K562 (cell line): ENCODE results near the gene KDF1. TPM values are rescaled to one million over a fixed set of nuclear protein-coding genes. Genes with fewer than 3 reads are reported as not detected.

Experiments used
- ATAC-seq: fragments of 200-7000 bp; cut with Tn5 transposase; 3 replicates; pipeline ENCODE4 v1.9.1; 2020; ENCODE audit warnings: moderate library complexity
- BruUV-seq: library from RNA; stranded (reverse); fragments of 400-500 nt; replicated peaks from 2 replicates; lab custom pipeline; 2021; lab: Mats Ljungman, UMichigan
- CTCF ChIA-PET: fragments of 300-600 bp; formaldehyde crosslinking; extraction: SDS; loops from one replicate; lab custom pipeline; 2021; ENCODE audit warnings: low intra/inter-chr PET ratio; lab: Yijun Ruan, JAX
- POLR2A ChIA-PET: fragments of 300-600, 350-650 bp; sonication (Branson Sonifier 250); formaldehyde crosslinking; extraction: SDS; loops from one replicate; lab custom pipeline; 2021; ENCODE audit warnings: antibody characterized with exemption, inconsistent platforms; lab: Yijun Ruan, JAX
- DNase-seq, 4 experiments: peaks; one replicate each; pipeline versions ENCODE4 v3.0.0 to v3.0.0-alpha.2; 2011 to 2018; ENCODE audit warnings: low spot score in 3 of 4, mixed read lengths in 3 of 4; ENCODE audit errors: extremely low read depth in 1 of 4
- FAIRE-seq: peaks from 2 replicates; lab custom pipeline; 2011; peaks lifted over from hg19 to GRCh38; lab: Jason Lieb, UNC
- H2AFZ ChIP-seq: 2 replicates; pipeline ENCODE4 v1.6.0; 2011; ENCODE audit warnings: low read depth, low read length, control low read depth, inconsistent platforms
- H3K27ac ChIP-seq: fragments of 200-600 bp; 3 replicates; pipeline ENCODE4 v1.8.0; 2011; ENCODE audit warnings: low read depth, mild to moderate bottlenecking, control low read depth, inconsistent platforms, low read length, moderate library complexity, mixed read lengths; ENCODE audit errors: extremely low read depth
- H3K27me3 ChIP-seq, 2 experiments: fragments of 300-600 bp in 1 of 2; 2 replicates in 1 of 2; 3 replicates in 1 of 2; pipeline versions ENCODE4 v1.6.0 to v1.8.0; 2011; ENCODE audit warnings: inconsistent platforms in 2 of 2, low read length in 2 of 2, mild to moderate bottlenecking in 1 of 2, mixed read lengths in 1 of 2, moderate library complexity in 1 of 2; ENCODE audit not compliant: control insufficient read depth in 2 of 2, insufficient read depth in 2 of 2
- H3K36me3 ChIP-seq: fragments of 300-600 bp; 3 replicates; pipeline ENCODE4 v1.8.0; 2011; ENCODE audit warnings: mild to moderate bottlenecking, low read length, inconsistent platforms; ENCODE audit not compliant: control insufficient read depth, insufficient read depth
- H3K4me1 ChIP-seq, 2 experiments: fragments of 200-600 bp in 1 of 2; replicated peaks in 1 of 2; 2 replicates in 1 of 2; 3 replicates in 1 of 2; pipeline versions ENCODE4 v1.5.1 to v1.8.0; 2011; ENCODE audit warnings: inconsistent platforms in 2 of 2, low read length in 2 of 2, mild to moderate bottlenecking in 1 of 2, mixed read lengths in 1 of 2, moderate library complexity in 1 of 2; ENCODE audit not compliant: control insufficient read depth in 2 of 2, insufficient read depth in 2 of 2
- H3K4me2 ChIP-seq: 2 replicates; pipeline ENCODE4 v1.6.1; 2011; ENCODE audit warnings: low read length, control low read depth, inconsistent platforms, mixed read lengths; ENCODE audit not compliant: insufficient read depth
- H3K4me3 ChIP-seq: fragments of 200-600 bp; sonication (generic), shearing (Covaris generic); 2 replicates; pipeline ENCODE4 v1.5.1; 2016; ENCODE audit warnings: control low read depth, inconsistent platforms
- H3K79me2 ChIP-seq: fragments of 200-600 bp; 3 replicates; pipeline ENCODE4 v1.8.0; 2011; ENCODE audit warnings: low read length, inconsistent platforms; ENCODE audit not compliant: control insufficient read depth, insufficient read depth
- H3K9ac ChIP-seq, 2 experiments: 2 replicates each; pipeline versions ENCODE4 v1.6.0 to v1.6.1; 2011; ENCODE audit warnings: low read depth in 2 of 2, low read length in 2 of 2, control low read depth in 1 of 2, inconsistent platforms in 1 of 2, mild to moderate bottlenecking in 1 of 2, mixed read lengths in 1 of 2; ENCODE audit not compliant: insufficient read depth in 1 of 2
- H3K9me1 ChIP-seq: one replicate; pipeline ENCODE4 v1.6.0; 2011; ENCODE audit warnings: inconsistent platforms, mild to moderate bottlenecking, low read length, moderate library complexity; ENCODE audit not compliant: control insufficient read depth, insufficient read depth
- H3K9me3 ChIP-seq: replicated peaks from 2 replicates; pipeline ENCODE4 v1.5.1; 2011; ENCODE audit warnings: low read depth, low read length, inconsistent platforms; ENCODE audit not compliant: control insufficient read depth, insufficient read depth
- H4K20me1 ChIP-seq: replicated peaks from 2 replicates; pipeline ENCODE4 v1.6.1; 2011; ENCODE audit warnings: low read length, inconsistent platforms, mixed read lengths; ENCODE audit not compliant: control insufficient read depth, insufficient read depth
- CBX8 ChIP-seq: fragments of 200-600 bp; sonication (generic); IDR thresholded peaks from 2 replicates; pipeline ENCODE4 v1.6.1; 2012; ENCODE audit warnings: borderline replicate concordance, mixed run types, low read depth, mild to moderate bottlenecking, moderate library complexity, mixed read lengths, low read length, control low read depth, inconsistent platforms; ENCODE audit not compliant: poor library complexity, severe bottlenecking; ENCODE audit errors: extremely low read depth
- ETS2 ChIP-seq: IDR thresholded peaks from 2 replicates; pipeline ENCODE4 v1.6.1; 2016; ENCODE audit warnings: borderline replicate concordance, missing genetic modification characterization, mild to moderate bottlenecking, moderate library complexity, missing compliant biosample characterization; ENCODE audit not compliant: poor library complexity, severe bottlenecking
- FOXA3 ChIP-seq, 2 experiments: fragments of 450-650 bp in 1 of 2; sonication (generic) in 1 of 2; formaldehyde crosslinking; IDR thresholded peaks in 1 of 2; conservative IDR thresholded peaks in 1 of 2; 2 replicates each; pipeline versions ENCODE4 v1.4.0 to v1.8.0; 2020 to 2022; ENCODE audit warnings: mild to moderate bottlenecking in 2 of 2, missing genetic modification reagents in 1 of 2
- GABPA ChIP-seq: fragments of 200-800 bp; sonication (Bioruptor generic); conservative IDR thresholded peaks from 2 replicates; pipeline ENCODE4 v1.6.1; 2016; ENCODE audit warnings: low read depth, missing genetic modification characterization, missing compliant biosample characterization
- NFIC ChIP-seq: fragments of 450-650 bp; IDR thresholded peaks from 2 replicates; pipeline ENCODE4 v1.6.1; 2017; ENCODE audit warnings: mild to moderate bottlenecking, inconsistent platforms
- ZNF184 ChIP-seq: sonication (generic); formaldehyde crosslinking; IDR thresholded peaks from 2 replicates; pipeline ENCODE4 v1.5.0; 2020; ENCODE audit warnings: missing genetic modification reagents
- ZNF282 ChIP-seq: sonication (generic); formaldehyde crosslinking; IDR thresholded peaks from 2 replicates; pipeline ENCODE4 v1.8.1; 2023; ENCODE audit warnings: missing genetic modification reagents
- ZNF318 ChIP-seq, 2 experiments: fragments of 450-650 bp; IDR thresholded peaks; 2 replicates each; pipeline ENCODE4 v1.6.1; 2016; ENCODE audit warnings: mild to moderate bottlenecking in 2 of 2, borderline replicate concordance in 1 of 2, low read depth in 1 of 2, moderate library complexity in 1 of 2
- WGBS: fragments of 100-300 bp; shearing (Covaris generic); methylation state at CpG from one replicate; pipeline ENCODE4 v1.1.6; 2016; ENCODE audit warnings: low coverage, mixed read lengths; ENCODE audit not compliant: insufficient coverage; ENCODE audit errors: missing lambda C conversion rate; 5-methylcytosine and 5-hydroxymethylcytosine counted together
- in situ Hi-C: fragments of 300-500 bp; cut with MboI; formaldehyde crosslinking; loops from 4 replicates; pipeline ENCODE4 v1.15.0; 2018; ENCODE audit warnings: inconsistent platforms, mixed read lengths
- intact Hi-C: fragments of 100-400 bp; cut with micrococcal nuclease; formaldehyde crosslinking; loops from 2 replicates; pipeline ENCODE4 v1.14.2; 2022
- polyA plus RNA-seq, 8 experiments: library from polyadenylated mRNA; depleted of rRNA in 4 of 8; stranded (reverse) in 5 of 8; unstranded in 3 of 8; fragments of >200 nt; fragmentation: Nextera tagmentation in 2 of 8; fragmentation: Illumina TruSeq in 1 of 8; extraction: Ambion mirVana in 2 of 8; extraction: Trizol in 1 of 8; gene quantifications; 2 replicates each; pipeline versions ENCODE4 v1.2.1 to v1.2.3, GENCODE V29; 2011 to 2014; ENCODE audit warnings: inconsistent platforms in 1 of 8, missing spikeins in 1 of 8
- total RNA-seq, 7 experiments: library from RNA; depleted of rRNA in 6 of 7; stranded (reverse); fragments of >200 nt in 6 of 7; fragmentation: Illumina TruSeq in 2 of 7; extraction: Trizol in 2 of 7; gene quantifications; 2 replicates each; pipeline versions ENCODE4 v1.2.1 to v1.2.3, GENCODE V29; 2011 to 2021; ENCODE audit warnings: low replicate concordance in 1 of 7

Gene KDF1
- total and polyA plus RNA-seq, 9 of the 15 experiments (the other 6 are each of a cell fraction or from before 2014, with no cell fraction given) = 0.38 to 1.9 (median 0.83) TPM

GRCh38 chr1:26946270-26946669 is 14.0 kb downstream of the KDF1 start:
- Histone ChIP-seq H3K9ac (no peak overlapping the region), H2AFZ (no peak overlapping the region), H3K36me3 (peaks cover 58% of the 10 kb centered on the region), H3K27ac (no peak overlapping the region), H3K4me1 (peaks cover 12 to 16% of the 10 kb centered on the region in 2 experiments; a peak in 4 of 5 replicates), H3K4me2 (no peak overlapping the region), H3K27me3 (no peaks in the 10 kb centered on the region), H3K9me1 (peaks cover under 1% of the 10 kb centered on the region), H3K9me3 (no peaks in the 10 kb centered on the region; the same call in 1 of the 2 replicates), H4K20me1 (no peaks in the 10 kb centered on the region), H3K4me3 (no peak overlapping the region), H3K79me2 (no peaks in the 10 kb centered on the region)
- 90% methylated on average over 4 of the region's 4 CpGs for WGBS
- no TSS peak for BruUV-seq
- no peak for TF ChIP-seq FOXA3 (CRISPR knock-in tag; conservative IDR thresholded peaks at IDR 0.05 in 1 of 2, IDR thresholded peaks at IDR 0.05 in 1 of 2)
- TF ChIP-seq CBX8 = no peak
- no peak for TF ChIP-seq ZNF318 (IDR thresholded peaks at IDR 0.05; ENCODE audit: borderline replicate concordance in 1 of 2, low read depth in 1 of 2)
- TF ChIP-seq NFIC = 0 out of 2 replicates have a peak, but pooled peaks have one; percentile 5
- no peak for TF ChIP-seq ZNF282 (CRISPR knock-in tag)
- no peak for TF ChIP-seq GABPA (tag)
- TF ChIP-seq ETS2 (tag) = no peak
- no peak for TF ChIP-seq ZNF184
- in situ Hi-C loops (no loop called here), intact Hi-C loops (no loop called here)
- POLR2A ChIA-PET = interaction anchor here (1.1 to 2.7 kb wide), 3 partner anchors 8 to 12 kb away, joined by 4 to 12 read pairs (median 9); no protein-coding TSS in a partner anchor
- CTCF ChIA-PET = no interaction called here
- ATAC-seq (no peak), FAIRE-seq (no peak), DNase-seq (no peak)
